Mesendoderm (in vitro differentiated cells): ENCODE data around the gene AKR1B1.
A peak's percentile ranks its signal among the peaks of the same experiment; 100 is the strongest.

Experiments used
- DNase-seq: peaks from one replicate; pipeline ENCODE4 v3.0.0; 2013
- H2AK5ac ChIP-seq: 2 replicates; pipeline ENCODE4 v1.6.1; 2013; ENCODE audit warnings: low read length, inconsistent platforms
- H2BK120ac ChIP-seq: 2 replicates; pipeline ENCODE4 v1.6.1; 2013; ENCODE audit warnings: low read depth, mild to moderate bottlenecking, low read length, moderate library complexity, mixed read lengths
- H2BK15ac ChIP-seq: replicated peaks from 2 replicates; pipeline ENCODE4 v1.6.1; 2013; ENCODE audit warnings: low read depth, mild to moderate bottlenecking, moderate library complexity
- H2BK5ac ChIP-seq: 2 replicates; pipeline ENCODE4 v1.6.1; 2013; ENCODE audit warnings: low read length, inconsistent platforms
- H3K18ac ChIP-seq: 2 replicates; pipeline ENCODE4 v1.6.1; 2013; ENCODE audit warnings: mild to moderate bottlenecking, low read length, mixed read lengths
- H3K23ac ChIP-seq: one replicate; pipeline ENCODE4 v1.6.1; 2013; ENCODE audit warnings: low read length
- H3K27ac ChIP-seq: 2 replicates; pipeline ENCODE4 v1.5.1; 2013; ENCODE audit warnings: low read depth, mild to moderate bottlenecking, inconsistent platforms, low read length, moderate library complexity
- H3K27me3 ChIP-seq: 2 replicates; pipeline ENCODE4 v1.6.1; 2013; ENCODE audit warnings: low read length, control low read depth, mild to moderate bottlenecking, inconsistent platforms; ENCODE audit not compliant: insufficient read depth, poor library complexity
- H3K36me3 ChIP-seq: 2 replicates; pipeline ENCODE4 v1.6.1; 2013; ENCODE audit warnings: low read length, inconsistent platforms; ENCODE audit not compliant: control insufficient read depth, insufficient read depth
- H3K4ac ChIP-seq: one replicate; pipeline ENCODE4 v1.6.1; 2013; ENCODE audit warnings: low read depth, mild to moderate bottlenecking, low read length, moderate library complexity
- H3K4me1 ChIP-seq: 2 replicates; pipeline ENCODE4 v1.6.1; 2013; ENCODE audit warnings: low read depth, low read length, inconsistent platforms; ENCODE audit not compliant: control insufficient read depth
- H3K4me2 ChIP-seq: 2 replicates; pipeline ENCODE4 v1.6.1; 2013; ENCODE audit warnings: low read length
- H3K4me3 ChIP-seq: 2 replicates; pipeline ENCODE4 v1.5.1; 2013; ENCODE audit warnings: mild to moderate bottlenecking, low read length
- H3K56ac ChIP-seq: one replicate; pipeline ENCODE4 v1.6.1; 2013; ENCODE audit warnings: low read length
- H3K79me1 ChIP-seq: 2 replicates; pipeline ENCODE4 v1.6.1; 2013; ENCODE audit warnings: low read length, inconsistent platforms
- H3K79me2 ChIP-seq: 2 replicates; pipeline ENCODE4 v1.6.1; 2013; ENCODE audit warnings: mild to moderate bottlenecking, low read length; ENCODE audit not compliant: control insufficient read depth, insufficient read depth
- H3K9ac ChIP-seq: 2 replicates; pipeline ENCODE4 v1.6.1; 2013; ENCODE audit warnings: low read length, inconsistent platforms
- H4K5ac ChIP-seq: one replicate; pipeline ENCODE4 v1.6.1; 2013; ENCODE audit warnings: low read length
- H4K8ac ChIP-seq: one replicate; pipeline ENCODE4 v1.6.1; 2013; ENCODE audit warnings: low read depth, mild to moderate bottlenecking, control low read depth, low read length, moderate library complexity
- WGBS: extraction: QIAGEN DNeasy Blood & Tissue Kit; methylation state at CpG from one replicate; pipeline ENCODE4 v1.1.7; 2013; ENCODE audit warnings: low lambda C conversion rate, missing lambda C conversion rate; ENCODE audit not compliant: insufficient coverage; ENCODE audit errors: extremely low coverage; 5-methylcytosine and 5-hydroxymethylcytosine counted together

AKR1B1 gene

DNA sequence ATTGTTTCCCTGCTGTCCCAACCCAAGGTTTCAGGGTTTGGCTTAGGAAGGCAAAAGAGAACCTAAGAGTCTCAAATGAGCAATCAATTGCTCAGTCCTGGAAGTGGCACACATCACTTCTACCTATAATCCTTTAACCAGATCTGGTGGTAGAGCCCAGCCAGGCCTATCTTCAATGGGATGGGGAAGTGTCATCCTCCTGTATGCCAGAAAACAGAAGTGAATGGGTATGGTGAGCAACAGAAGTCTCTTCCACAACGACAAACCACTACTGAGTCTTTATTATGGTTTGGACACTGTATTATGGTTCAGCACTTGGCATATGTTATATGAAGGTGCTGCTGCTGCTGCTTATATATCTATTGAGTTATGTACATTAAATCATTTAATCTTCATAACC lies 3.0 kb upstream of the AKR1B1 start:
- WGBS = no CpG with 5 or more reads among the region's 1 CpG

DNA sequence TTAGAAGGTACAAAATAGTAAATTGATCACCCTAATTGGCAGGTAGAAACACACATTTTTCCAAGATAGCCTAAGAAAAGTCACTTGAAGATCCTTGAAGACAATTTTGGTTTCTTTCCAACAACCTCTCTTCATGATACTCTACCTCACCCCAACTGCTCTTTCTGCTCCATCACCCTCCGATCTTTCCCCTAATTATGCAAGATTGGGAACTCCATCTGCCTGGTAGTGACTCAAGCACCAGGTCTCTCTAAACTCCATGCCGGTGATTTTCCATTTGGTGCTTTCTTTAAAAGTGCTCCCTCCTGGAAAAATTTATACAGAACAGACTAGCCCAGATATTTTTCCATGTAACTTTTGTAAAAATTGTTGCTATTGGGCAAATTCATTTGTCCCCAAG lies 1.1 kb upstream of the AKR1B1 start:
- H4K5ac ChIP-seq = no peak overlapping the region
- no peak overlapping the region for H3K23ac ChIP-seq
- no peak overlapping the region for H2AK5ac ChIP-seq
- no peak overlapping the region for H4K8ac ChIP-seq
- peaks cover 8% of the 10 kb centered on the region for H3K79me2 ChIP-seq
- H2BK5ac ChIP-seq = no peak overlapping the region
- no peak overlapping the region for H2BK120ac ChIP-seq
- no peaks in the 10 kb centered on the region for H3K36me3 ChIP-seq
- no peaks in the 10 kb centered on the region for H3K27me3 ChIP-seq
- DNase-seq = no peak
- H3K18ac ChIP-seq = no peak overlapping the region
- no peak overlapping the region for H3K27ac ChIP-seq
- no peak overlapping the region for H3K4me3 ChIP-seq
- no peak overlapping the region for H3K4ac ChIP-seq
- H3K9ac ChIP-seq = no peak overlapping the region
- no peak overlapping the region for H3K4me2 ChIP-seq
- H3K79me1 ChIP-seq = peaks cover 8% of the 10 kb centered on the region
- H2BK15ac ChIP-seq = no peak overlapping the region
- no CpG with 5 or more reads among the region's 2 CpGs for WGBS
- peaks cover 2% of the 10 kb centered on the region for H3K4me1 ChIP-seq
- H3K56ac ChIP-seq = no peak overlapping the region

More for the DNA sequence above, 3.0 kb upstream of the AKR1B1 start:
- peaks cover 6% of the 10 kb centered on the region for H3K79me1 ChIP-seq
- H3K4me3 ChIP-seq = no peak overlapping the region
- H3K4ac ChIP-seq = no peak overlapping the region
- H3K4me1 ChIP-seq = peaks cover 2% of the 10 kb centered on the region
- H2AK5ac ChIP-seq = no peak overlapping the region
- no peak for DNase-seq
- peaks cover 5% of the 10 kb centered on the region for H3K79me2 ChIP-seq
- H2BK120ac ChIP-seq = no peak overlapping the region
- H3K56ac ChIP-seq = no peak overlapping the region
- H4K8ac ChIP-seq = no peak overlapping the region
- no peak overlapping the region for H3K4me2 ChIP-seq
- H3K9ac ChIP-seq = no peak overlapping the region
- H3K27ac ChIP-seq = no peak overlapping the region
- H4K5ac ChIP-seq = no peak overlapping the region
- no peaks in the 10 kb centered on the region for H3K36me3 ChIP-seq
- no peak overlapping the region for H3K18ac ChIP-seq
- H3K23ac ChIP-seq = no peak overlapping the region
- no peaks in the 10 kb centered on the region for H3K27me3 ChIP-seq
- no peak overlapping the region for H2BK5ac ChIP-seq
- no peak overlapping the region for H2BK15ac ChIP-seq

DNA sequence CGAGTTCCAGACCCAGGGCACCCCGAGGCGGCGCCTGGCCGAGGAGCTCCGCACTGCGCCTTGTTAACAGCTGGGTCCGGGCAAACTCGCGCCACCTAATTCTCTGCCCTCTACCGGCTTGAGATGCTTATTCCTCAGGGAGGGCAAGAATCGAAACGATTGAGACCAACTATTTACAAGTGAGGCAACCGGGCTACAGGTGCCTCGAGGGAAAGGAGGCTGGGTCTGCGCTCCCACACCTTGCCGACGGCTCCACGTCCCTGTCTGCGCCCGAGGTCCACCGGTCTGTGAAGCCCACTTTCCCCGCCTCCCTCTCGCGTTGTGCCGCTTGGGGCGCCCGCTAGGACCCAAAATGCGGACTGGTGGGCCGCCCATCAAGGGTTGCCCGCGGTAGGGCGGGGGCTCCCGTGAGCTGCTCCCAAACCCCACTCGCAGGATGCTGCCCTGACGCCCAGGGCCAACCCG lies 527 bp downstream of the AKR1B1 start:
- Histone ChIP-seq H3K4me2 (peak overlapping the region; percentile 75), H2BK120ac (no peak overlapping the region), H2BK15ac (no peak overlapping the region), H2BK5ac (no peak overlapping the region), H3K4me3 (peak overlapping the region; percentile 70), H2AK5ac (no peak overlapping the region), H4K8ac (no peak overlapping the region), H3K27me3 (no peaks in the 10 kb centered on the region), H4K5ac (no peak overlapping the region), H3K56ac (peak overlapping the region; percentile 92), H3K4me1 (peaks cover 2% of the 10 kb centered on the region), H3K18ac (peak overlapping the region; percentile 66), H3K4ac (no peak overlapping the region), H3K9ac (peak overlapping the region; percentile 73), H3K27ac (no peak overlapping the region), H3K79me1 (peaks cover 18% of the 10 kb centered on the region), H3K23ac (no peak overlapping the region), H3K36me3 (no peaks in the 10 kb centered on the region), H3K79me2 (peaks cover 17% of the 10 kb centered on the region)
- no CpG with 5 or more reads among the region's 37 CpGs for WGBS
- peak; percentile 74 for DNase-seq

GRCh38 chr7:134457210-134457609 lies 1.7 kb downstream of the AKR1B1 start:
- H4K8ac ChIP-seq = no peak overlapping the region
- H2BK5ac ChIP-seq = no peak overlapping the region
- no peak overlapping the region for H3K9ac ChIP-seq
- no peak overlapping the region for H3K18ac ChIP-seq
- DNase-seq = no peak
- H3K36me3 ChIP-seq = no peaks in the 10 kb centered on the region
- WGBS = no CpG with 5 or more reads among the region's 2 CpGs
- H3K27ac ChIP-seq = no peak overlapping the region
- H4K5ac ChIP-seq = no peak overlapping the region
- no peak overlapping the region for H3K23ac ChIP-seq
- H3K4me2 ChIP-seq = no peak overlapping the region
- no peak overlapping the region for H2BK15ac ChIP-seq
- H3K79me1 ChIP-seq = peaks cover 25% of the 10 kb centered on the region
- H3K27me3 ChIP-seq = no peaks in the 10 kb centered on the region
- no peak overlapping the region for H2BK120ac ChIP-seq
- H3K4ac ChIP-seq = no peak overlapping the region
- no peak overlapping the region for H2AK5ac ChIP-seq
- H3K4me1 ChIP-seq = peaks cover 2% of the 10 kb centered on the region
- no peak overlapping the region for H3K56ac ChIP-seq
- H3K4me3 ChIP-seq = no peak overlapping the region
- H3K79me2 ChIP-seq = peaks cover 22% of the 10 kb centered on the region

DNA sequence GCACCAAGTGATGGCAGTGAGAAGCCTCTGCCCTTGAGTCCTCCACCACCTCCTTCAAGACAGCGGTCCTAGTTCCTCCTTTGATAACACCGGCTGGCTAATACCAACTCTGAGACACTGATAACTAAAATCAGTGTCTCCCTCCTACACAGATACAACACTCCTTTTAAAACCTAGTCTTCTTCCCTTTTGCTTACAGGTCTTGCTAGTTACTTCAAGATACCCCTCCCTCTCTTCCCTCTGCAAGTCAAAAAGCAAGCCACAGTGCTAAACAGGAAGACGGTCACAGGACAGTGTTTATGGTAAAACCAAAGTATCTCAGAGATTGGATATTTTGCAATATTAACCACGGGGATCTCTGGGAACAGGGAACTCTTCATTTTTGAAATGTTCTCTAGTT lies 4.6 kb downstream of the AKR1B1 start:
- no CpG with 5 or more reads among the region's 4 CpGs for WGBS
- Histone ChIP-seq H4K5ac (no peak overlapping the region), H3K9ac (no peak overlapping the region), H3K4ac (no peak overlapping the region), H3K27me3 (no peaks in the 10 kb centered on the region), H3K79me1 (peaks cover 25% of the 10 kb centered on the region), H2BK5ac (no peak overlapping the region), H4K8ac (no peak overlapping the region), H3K4me1 (peaks cover 2% of the 10 kb centered on the region), H3K4me3 (no peak overlapping the region), H3K18ac (no peak overlapping the region), H3K36me3 (peaks cover 2% of the 10 kb centered on the region), H2BK15ac (no peak overlapping the region), H2AK5ac (no peak overlapping the region), H3K4me2 (no peak overlapping the region), H2BK120ac (no peak overlapping the region), H3K79me2 (peaks cover 22% of the 10 kb centered on the region), H3K56ac (no peak overlapping the region), H3K27ac (no peak overlapping the region), H3K23ac (no peak overlapping the region)
- DNase-seq = no peak

DNA sequence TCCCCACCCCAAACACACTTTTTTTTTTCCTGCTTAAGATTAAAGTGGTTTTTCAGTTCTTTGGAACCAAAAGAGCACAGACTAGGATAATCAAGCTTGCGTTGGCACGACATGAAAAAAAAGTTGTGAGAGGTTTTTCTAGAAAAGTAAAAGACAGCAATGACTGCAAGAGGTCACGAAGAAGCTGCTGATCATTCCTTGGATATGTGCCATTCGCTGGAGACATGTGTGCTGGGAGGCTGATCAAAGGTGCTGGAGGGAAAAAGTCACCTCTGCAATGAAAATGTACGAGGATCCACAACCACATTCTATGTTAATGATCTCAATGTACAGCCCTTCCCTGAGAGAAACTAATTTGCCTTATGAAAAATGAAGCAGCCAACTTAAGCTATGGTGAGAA lies 5.4 kb downstream of the AKR1B1 start:
- Histone ChIP-seq H3K27ac (no peak overlapping the region), H3K79me2 (peaks cover 22% of the 10 kb centered on the region), H4K8ac (no peak overlapping the region), H3K4me2 (no peak overlapping the region), H3K56ac (no peak overlapping the region), H2AK5ac (no peak overlapping the region), H3K79me1 (peaks cover 25% of the 10 kb centered on the region), H2BK15ac (no peak overlapping the region), H3K27me3 (no peaks in the 10 kb centered on the region), H2BK120ac (no peak overlapping the region), H4K5ac (no peak overlapping the region), H3K9ac (no peak overlapping the region), H3K23ac (no peak overlapping the region), H3K4me3 (no peak overlapping the region), H3K4me1 (peaks cover 2% of the 10 kb centered on the region), H2BK5ac (no peak overlapping the region), H3K36me3 (peaks cover 3% of the 10 kb centered on the region), H3K18ac (no peak overlapping the region), H3K4ac (no peak overlapping the region)
- no peak for DNase-seq
- no CpG with 5 or more reads among the region's 5 CpGs for WGBS
